Activated T-helper 1 cell treated with Interleukin-2 at 50 U/mL for 16 hours (primary cell): Measurements from ENCODE around the gene ADH4.
A peak's percentile ranks its signal among the peaks of the same experiment; 100 is the strongest.
"Not testable (repeated sequence)": the region's sequence is repeated elsewhere in the genome, so short reads cannot be mapped to it uniquely, and the experiment has no call there.

Source experiments
- DNase-seq: peaks from one replicate; pipeline ENCODE4 v3.0.0-alpha.2; 2020; ENCODE audit warnings: low read depth

ADH4 gene

GRCh38 chr4:99131378-99131777 lies 12.7 kb downstream of the ADH4 start:
- DNase-seq: no peak

DNA sequence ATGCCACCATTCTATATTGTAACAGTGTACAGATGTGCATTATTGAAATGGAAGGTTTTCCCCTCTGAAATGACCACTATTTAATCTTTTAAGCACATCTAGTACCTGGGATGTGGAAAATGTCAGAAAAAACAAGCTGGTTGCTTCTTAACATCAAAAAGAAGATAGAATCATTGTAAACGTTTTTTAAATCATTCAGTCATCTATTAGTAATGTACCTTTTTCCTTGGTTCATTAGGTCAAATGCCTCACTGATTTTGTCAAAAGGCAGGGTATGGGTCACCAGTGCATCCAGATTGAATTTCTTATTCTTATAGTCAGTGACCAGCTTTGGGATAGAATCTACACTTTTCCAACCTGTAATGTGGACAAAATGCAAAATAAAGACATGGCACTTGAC lies 17.7 kb downstream of the ADH4 start:
- no peak for DNase-seq

GRCh38 chr4:99121008-99121407 lies 23.1 kb downstream of the ADH4 start:
- DNase-seq: no peak

DNA sequence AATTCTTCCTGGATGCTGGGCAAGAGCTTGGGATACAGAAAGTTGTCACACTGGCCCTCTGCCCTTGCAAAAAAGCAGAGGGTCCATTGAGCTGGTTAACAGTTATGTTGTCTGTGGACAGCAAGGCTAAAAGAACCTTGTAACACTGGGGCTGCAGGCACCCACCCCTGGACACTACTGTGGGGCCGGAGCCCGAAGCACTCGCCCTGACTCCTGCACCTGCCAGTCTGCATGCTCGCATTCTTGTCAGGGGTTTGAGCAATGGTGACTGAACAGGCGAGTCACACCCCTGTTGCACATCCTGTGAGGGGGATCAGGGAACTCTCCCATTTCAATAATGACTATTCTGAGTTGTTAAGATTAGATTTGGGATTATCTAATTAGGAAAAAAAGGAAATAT lies 23.6 kb downstream of the ADH4 start:
- DNase-seq: no peak

DNA sequence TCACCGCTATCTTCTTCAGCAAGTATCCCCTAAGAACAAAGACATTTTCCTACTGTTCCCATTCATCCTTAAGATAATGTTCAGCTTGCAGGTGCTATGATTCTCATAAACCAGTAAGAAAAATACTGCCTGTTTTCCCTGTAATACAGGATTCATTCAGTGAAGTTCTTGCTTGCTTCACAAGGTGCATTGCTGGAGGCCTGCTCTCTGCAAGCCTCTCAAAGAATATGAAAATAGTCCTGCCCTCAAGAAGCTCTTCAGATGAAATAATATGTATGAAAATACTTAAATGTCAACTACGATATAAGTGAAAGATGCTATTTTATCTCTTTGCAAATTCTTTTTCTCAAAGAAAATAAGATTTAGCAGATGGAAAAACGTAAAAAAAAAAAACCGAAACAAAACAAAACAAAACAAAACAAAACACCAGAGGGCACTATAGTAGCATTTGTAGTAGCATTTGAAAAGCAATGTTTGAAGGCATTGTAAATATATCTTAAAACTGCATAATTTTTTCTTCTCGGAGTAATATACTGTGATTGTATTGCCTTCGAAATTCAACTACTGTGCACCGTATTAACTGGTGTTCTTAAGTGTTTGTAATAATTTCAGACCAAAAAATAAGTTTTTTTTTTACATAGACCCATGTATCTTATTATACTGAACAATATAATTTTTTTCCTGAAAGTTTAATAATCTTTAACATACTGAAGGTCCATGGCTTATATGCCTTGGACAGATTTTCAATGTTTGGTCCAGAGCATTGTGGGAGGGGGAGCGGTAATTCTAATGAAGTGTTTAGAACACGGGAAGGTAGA lies 26.0 kb downstream of the ADH4 start:
- DNase-seq: no peak

DNA sequence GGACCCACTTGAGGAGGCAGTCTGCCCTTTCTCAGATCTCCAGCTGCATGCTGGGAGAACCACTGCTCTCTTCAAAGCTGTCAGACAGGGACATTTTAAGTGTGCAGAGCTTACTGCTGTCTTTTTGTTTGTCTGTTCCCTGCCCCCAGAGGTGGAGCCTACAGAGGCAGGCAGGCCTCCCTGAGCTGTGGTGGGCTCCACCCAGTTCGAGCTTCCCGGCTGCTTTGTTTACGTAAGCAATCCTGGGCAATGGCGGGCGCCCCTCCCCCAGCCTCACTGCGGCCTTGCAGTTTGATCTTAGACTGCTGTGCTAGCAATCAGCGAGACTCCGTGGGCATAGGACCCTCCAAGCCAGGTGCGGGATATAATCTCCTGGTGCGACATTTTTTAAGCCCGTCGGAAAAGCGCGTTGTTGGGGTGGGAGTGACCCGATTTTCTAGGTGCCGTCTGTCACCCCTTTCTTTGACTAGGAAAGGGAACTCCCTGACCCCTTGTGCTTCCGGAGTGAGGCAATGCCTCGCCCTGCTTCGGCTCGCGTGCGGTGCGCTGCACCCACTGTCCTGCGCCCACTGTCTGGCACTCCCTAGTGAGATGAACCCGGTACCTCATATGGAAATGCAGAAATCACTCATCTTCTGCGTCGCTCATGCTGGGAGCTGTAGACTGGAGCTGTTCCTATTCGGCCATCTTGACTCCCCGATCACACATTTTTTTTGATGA lies 26.8 kb downstream of the ADH4 start:
- not testable (repeated sequence) for DNase-seq

DNA sequence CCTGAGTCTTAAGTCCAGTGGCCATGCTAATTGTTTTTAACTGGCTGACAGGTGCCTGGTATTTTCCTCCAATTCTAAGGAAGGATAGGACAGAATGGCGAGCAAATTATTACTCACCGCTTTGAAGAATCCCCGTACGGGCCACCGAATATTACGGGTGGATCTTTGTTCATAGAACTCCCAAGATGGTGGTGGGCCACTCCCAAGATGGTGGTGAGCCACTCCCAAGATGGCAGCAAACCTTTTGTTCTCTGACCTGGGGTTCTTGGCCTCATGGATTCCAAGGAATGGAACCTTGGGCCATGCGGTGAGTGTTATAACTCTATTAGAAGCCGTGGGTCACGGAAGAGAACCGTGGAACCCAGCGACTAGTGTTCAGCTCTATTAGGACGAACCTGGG lies 34.8 kb downstream of the ADH4 start:
- DNase-seq: not testable (repeated sequence)

DNA sequence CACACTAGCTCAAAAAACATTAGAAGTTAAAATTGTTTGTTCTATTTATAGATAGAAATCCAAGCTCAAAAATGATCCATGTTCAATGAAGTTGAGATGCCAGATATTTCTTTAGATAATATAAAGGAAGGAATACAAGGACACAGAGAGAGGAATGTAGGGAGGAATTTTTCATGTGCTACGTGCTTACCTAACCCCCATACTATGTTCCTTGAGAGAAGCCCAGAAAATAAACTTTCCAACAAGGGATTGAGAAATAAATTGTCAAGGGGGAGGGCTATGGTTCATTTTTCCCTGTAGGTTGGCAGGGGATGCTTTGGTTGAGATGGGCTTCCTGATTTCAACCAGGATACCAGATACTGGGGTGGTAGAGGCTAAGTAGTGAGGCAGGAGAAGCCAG lies 39.9 kb downstream of the ADH4 start:
- DNase-seq: no peak

DNA sequence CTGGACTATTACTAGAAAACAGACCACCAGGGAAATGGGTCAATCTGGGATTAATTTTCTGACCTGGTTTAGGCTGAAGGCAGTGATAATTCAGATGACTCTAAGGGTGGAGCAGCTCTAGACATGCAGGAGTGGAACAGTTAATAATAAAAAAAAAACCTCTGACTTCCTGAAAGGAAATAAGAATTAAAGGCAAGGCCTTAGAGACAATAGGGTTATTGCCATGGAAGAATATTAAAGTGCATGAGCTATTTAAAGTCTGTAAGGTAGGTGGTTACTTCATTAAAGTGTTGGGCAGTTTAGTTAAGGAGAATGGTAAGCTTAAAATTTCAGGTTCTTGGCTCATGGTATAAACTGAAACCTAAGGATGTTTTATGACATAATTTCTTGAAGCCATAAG lies 40.9 kb downstream of the ADH4 start:
- DNase-seq: no peak

DNA sequence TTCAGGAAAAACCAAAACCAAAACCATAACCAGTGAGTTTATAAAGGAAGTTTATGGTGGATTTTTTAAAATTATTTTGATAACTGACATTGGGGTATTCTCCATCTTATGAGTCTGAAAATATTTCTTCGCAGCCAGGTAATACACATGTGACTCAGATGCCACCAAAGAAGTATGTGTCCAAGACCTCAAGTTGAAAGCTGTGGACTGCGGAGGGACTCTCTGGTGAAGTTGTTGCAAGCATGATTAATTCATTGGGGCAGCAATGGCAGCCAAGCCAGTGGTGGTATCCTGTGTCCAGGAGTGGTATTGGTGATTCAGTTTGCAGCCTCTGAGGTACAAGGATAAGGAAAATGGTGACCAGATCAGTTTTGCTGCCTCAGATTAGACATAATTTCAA lies 41.5 kb downstream of the ADH4 start:
- DNase-seq: no peak

GRCh38 chr4:99100876-99101275 lies 43.2 kb downstream of the ADH4 start:
- no peak for DNase-seq

GRCh38 chr4:99099814-99100213 lies 44.3 kb downstream of the ADH4 start:
- DNase-seq: not testable (repeated sequence)

- no peak for DNase-seq
Measured at GRCh38 chr4:99099311-99099710, 44.8 kb downstream of the ADH4 start.

DNA sequence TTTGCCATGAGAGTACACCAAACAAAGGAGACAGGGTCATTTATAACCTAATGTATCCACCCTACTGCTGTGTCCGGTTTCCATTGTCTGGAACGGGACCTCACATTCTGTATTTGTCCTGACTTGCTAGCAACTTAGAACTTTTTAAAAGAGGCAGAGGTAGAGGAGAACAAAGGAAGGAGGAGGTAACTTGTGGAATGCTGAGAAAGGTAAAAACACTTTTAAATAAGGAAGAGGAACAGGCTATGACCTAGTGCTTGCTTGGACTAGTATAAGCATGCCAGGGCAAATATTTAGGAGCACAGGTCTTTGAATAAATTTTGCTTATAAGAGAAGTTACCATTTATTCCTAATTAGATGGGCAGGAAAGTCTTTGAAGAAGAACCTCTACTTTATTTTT lies 52.3 kb downstream of the ADH4 start:
- DNase-seq: not testable (repeated sequence)

DNA sequence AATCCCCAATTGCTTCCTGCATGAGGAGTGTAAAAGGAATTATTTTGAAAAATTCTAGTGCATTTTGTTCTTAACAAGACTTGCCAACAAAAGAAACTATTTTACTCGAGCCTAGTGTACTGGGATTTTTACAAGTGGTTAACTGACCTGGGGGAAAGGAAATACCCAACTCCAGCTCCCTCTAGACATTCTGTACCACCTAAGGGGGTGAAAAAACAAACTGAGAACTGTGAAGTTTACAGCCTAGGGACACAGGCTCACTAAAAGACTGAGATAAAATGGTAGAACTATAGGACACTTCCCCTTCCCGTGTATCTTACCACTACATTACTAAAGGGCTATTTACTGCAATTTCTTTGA lies 52.9 kb downstream of the ADH4 start:
- no peak for DNase-seq

- DNase-seq: no peak
Measured at GRCh38 chr4:99090481-99091215, 53.4 kb downstream of the ADH4 start.

DNA sequence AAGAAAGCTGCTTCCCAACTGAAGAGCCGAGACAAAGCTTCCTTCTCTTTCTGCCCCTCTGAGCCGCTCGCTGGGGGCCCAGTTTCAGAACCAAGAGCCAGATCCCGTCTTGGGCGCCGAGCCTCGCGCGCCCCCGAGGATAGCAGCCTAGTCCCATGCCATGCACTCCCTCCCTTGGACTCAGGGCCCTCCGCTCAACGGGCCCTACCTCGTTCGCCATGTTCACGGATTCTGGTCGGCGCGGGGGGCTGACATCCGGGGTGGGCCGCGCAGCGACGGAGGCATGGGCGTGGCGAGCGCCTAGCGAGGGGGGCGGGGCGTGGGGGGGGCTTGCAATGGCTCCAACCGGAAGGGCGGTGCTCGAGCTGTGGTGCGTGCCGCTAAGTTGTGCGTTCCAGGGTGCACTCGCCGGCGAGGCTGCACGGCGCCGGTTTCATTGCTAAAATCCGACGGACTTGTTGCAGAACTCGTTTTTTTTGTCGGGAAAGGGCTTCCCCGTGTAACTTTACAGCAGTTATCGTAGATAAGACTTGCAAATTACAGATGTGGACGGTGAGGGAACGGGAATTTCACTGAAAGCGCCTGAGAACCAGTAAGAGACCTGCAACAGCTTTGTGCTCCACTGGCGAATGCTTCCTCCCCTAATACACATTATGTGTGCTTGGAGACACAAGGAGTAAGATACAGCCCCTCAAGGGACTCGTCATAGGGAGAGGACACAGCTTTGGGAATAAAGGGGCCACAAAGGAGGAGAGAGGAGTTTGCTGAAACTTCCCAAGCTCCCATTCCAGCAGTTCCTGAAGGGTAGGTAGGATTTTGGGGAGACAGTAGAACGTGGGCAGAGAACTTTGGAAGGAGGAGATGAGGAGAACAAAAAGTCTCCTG lies 55.4 kb downstream of the ADH4 start, which contains the start of gene ADH5:
Gene ADH5 (minus strand): TSS at position 308 of the 885 bp plus-strand sequence. CDS start 88 bp downstream, at position 220.
- DNase-seq: peak; percentile 85

- no peak for DNase-seq
Measured at GRCh38 chr4:99088023-99088449, 56.1 kb downstream of the ADH4 start.

GRCh38 chr4:99084595-99084994 lies 59.5 kb downstream of the ADH4 start:
- no peak for DNase-seq

DNA sequence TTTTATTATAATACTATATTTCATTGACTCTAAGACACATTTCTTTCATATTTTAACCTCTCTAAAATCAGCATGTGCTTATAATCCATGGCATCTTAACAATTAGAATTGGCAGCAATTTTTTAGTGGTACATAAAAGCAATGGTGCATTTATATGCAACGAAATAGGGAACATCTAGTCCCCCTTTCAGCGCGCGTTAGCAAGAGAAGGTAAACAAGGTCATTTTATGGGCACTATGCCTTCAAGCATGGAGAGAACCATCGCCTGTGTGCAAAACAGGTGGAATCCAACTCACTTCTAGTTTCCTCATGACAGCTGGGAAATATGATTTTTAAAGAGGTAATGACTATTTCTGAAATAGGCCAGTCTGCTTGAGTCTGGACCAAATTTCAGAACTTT lies 61.9 kb downstream of the ADH4 start:
- DNase-seq: no peak

DNA sequence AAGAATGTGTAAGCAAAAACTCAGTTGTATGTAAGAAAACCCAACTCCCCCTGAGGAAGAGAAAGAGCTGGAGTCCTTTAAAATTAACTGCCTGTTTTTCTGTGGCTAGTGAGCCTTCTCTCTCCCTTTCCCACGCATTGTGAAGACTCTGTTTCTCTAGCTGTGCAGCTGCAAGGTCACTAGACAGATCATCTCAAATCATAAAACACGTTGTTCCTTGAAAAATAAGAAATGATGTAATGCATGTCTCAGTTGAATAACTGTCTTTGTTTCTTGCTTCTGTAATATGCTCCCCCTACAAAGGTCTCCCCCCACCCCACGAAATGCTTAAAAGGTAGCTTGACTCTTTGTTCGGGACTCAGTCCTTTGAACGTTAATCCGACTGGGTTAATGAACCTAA lies 63.2 kb downstream of the ADH4 start:
- DNase-seq: not testable (repeated sequence)
